Activated gamma-delta T cell treated with anti-CD3 and anti-CD28 coated beads, Interleukin-2, amount 50 U/mL, for 16 hours (primary cell): Measurements from ENCODE around the gene LHFPL6.

Experiments used
- DNase-seq: peaks from one replicate; pipeline ENCODE4 v3.0.0-alpha.2; 2020; ENCODE audit warnings: low read depth

The LHFPL6 gene

GRCh38 chr13:39410964-39411363 is 192.0 kb downstream of the LHFPL6 start:
- DNase-seq = no peak

- no peak for DNase-seq
These were observed 192.7 kb downstream of the LHFPL6 start for GRCh38 chr13:39410096-39410901.

- no peak for DNase-seq
These were observed 194.5 kb downstream of the LHFPL6 start for GRCh38 chr13:39408512-39408911.

- DNase-seq = no peak
These were observed 195.2 kb downstream of the LHFPL6 start for GRCh38 chr13:39407786-39408185.

GRCh38 chr13:39407138-39407537 is 195.9 kb downstream of the LHFPL6 start:
- DNase-seq = no peak

GRCh38 chr13:39406688-39407087 is 196.3 kb downstream of the LHFPL6 start:
- DNase-seq = no peak

- no peak for DNase-seq
These were observed 197.3 kb downstream of the LHFPL6 start for GRCh38 chr13:39405596-39406205.

- DNase-seq = no peak
These were observed 197.9 kb downstream of the LHFPL6 start for GRCh38 chr13:39405107-39405506.

GRCh38 chr13:39403106-39403505 is 199.9 kb downstream of the LHFPL6 start:
- DNase-seq = no peak

GRCh38 chr13:39402221-39402970 is 200.6 kb downstream of the LHFPL6 start:
- DNase-seq = no peak

GRCh38 chr13:39401756-39402155 is 201.2 kb downstream of the LHFPL6 start:
- no peak for DNase-seq

GRCh38 chr13:39401046-39401705 is 201.8 kb downstream of the LHFPL6 start:
- no peak for DNase-seq

GRCh38 chr13:39399102-39399501 is 203.9 kb downstream of the LHFPL6 start:
- no peak for DNase-seq

GRCh38 chr13:39397896-39398265 is 205.1 kb downstream of the LHFPL6 start:
- DNase-seq = no peak

GRCh38 chr13:39397226-39397895 is 205.6 kb downstream of the LHFPL6 start:
- no peak for DNase-seq

- no peak for DNase-seq
These were observed 208.0 kb downstream of the LHFPL6 start for GRCh38 chr13:39394796-39395678.

- no peak for DNase-seq
These were observed 211.2 kb downstream of the LHFPL6 start for GRCh38 chr13:39391761-39392160.

- DNase-seq = no peak
These were observed 214.0 kb downstream of the LHFPL6 start for GRCh38 chr13:39389013-39389412.

- DNase-seq = no peak
These were observed 217.3 kb downstream of the LHFPL6 start for GRCh38 chr13:39385621-39386231.

GRCh38 chr13:39385154-39385553 is 217.8 kb downstream of the LHFPL6 start:
- no peak for DNase-seq
